ENCODE measurements around the gene KIAA0513.

The KIAA0513 gene

DNA sequence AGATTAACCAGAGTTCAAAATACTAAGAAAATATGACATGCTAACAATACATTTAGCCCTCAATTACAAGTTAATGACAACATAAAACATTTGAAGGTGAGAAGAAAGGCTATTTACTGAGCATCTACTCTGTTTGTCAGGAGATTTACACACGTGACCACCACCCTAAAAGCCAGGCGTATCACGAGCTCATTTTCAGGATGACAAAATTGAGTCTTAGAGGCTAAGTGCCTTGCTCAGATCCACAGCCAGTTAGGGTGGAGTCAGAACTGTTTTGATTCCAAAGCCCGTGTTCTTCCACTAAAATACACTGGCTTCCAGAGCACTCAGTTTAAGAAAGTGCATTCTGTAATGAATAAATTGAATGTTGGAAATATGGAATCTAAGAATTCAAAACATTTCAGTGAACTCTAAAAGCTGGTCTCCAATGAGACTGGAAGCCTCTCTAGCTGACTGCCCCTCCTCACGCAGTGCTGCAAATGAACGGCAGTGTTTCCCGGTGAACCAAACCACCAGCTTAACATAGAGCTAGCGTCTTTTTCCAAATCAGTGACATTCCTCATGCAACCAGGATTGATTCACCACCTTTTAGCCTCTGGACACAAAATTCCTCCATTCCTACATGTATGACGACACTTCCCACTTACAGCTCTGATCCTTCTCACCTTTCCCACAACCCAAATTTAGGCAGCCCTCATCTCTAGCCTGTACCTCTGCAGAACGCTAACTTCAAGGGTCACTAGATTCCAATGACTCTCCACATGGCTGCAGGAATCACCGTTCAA, 22.1 kb upstream of the KIAA0513 start:
- DNase-seq = peak; percentile 76

GRCh38 chr16:85006639-85007038, 21.0 kb upstream of the KIAA0513 start:
- DNase-seq = peak; percentile 50

DNA sequence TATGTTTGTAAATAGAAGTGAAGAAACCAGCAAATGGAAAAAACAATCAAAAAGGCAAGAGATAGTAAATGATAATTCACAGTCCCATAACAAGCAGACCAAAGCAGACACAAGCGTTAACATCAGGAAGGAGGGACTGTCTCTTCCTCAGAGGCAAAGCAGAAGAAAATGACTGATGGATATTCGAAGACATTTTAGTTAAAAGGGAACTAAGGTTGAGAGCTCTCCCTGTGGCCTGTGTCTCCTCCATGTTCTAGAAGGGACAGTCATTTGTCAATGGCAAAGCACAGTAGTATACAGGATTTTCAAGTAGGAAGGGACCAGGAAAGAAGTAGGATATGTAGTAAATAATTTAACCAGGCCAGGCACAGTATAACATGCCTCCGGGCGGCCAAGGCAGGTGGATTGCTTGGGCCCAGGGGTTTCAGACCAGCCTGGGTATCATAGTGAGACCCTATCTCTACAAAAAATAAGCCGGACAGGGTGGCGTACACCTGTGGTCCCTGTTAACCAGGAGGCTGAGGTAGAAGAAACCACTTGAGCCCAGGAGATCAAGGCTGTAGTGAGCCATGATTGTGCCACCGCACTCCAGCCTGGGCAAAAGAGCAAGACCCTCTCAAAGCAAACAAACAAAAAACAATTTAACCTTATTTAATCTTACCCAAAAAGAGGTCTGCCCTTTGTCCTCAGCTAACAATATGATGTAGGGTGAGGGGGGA, 19.9 kb upstream of the KIAA0513 start:
- DNase-seq = no peak

DNA sequence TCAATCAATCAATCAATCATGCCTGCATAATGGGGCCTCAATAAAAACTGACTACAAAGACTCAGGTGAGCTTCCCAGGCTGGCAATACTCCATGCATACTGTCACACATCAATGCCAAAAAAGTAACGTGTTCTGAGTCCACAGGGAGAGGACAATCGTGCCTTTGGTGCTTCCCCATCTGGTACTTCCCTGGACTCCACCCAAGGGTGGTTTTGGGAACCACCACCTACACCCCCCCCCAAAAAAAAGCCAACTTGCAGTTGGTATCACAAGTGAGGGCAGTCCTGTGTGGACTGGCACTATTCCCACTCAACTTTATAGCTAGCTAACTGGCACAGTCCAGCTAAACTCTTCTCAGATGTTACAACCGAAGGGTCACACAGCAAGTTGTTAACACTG, 19.3 kb upstream of the KIAA0513 start:
- DNase-seq = no peak

DNA sequence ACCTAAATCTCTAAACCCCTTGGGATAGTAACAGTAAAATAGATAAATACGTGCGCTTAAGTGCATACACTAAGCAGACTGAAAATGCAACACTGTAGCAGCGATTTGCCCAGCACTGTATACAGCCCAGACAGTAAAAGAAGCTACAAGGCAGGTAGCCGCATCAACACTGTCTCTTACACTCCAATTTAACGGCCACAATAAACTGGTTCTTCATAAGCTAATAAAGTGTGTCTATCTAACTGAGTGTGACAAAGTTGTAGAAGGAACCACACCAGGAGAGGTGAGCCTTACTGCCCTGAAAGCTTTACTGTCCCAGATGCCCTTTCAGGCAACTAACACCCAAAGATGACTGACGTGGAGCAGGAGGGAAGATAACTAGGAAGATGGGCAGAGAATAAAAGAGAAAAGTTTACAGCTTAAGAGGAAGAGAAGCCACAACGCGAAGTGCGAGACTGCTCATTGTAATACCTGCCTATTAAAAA, 17.1 kb upstream of the KIAA0513 start:
- DNase-seq = no peak

DNA sequence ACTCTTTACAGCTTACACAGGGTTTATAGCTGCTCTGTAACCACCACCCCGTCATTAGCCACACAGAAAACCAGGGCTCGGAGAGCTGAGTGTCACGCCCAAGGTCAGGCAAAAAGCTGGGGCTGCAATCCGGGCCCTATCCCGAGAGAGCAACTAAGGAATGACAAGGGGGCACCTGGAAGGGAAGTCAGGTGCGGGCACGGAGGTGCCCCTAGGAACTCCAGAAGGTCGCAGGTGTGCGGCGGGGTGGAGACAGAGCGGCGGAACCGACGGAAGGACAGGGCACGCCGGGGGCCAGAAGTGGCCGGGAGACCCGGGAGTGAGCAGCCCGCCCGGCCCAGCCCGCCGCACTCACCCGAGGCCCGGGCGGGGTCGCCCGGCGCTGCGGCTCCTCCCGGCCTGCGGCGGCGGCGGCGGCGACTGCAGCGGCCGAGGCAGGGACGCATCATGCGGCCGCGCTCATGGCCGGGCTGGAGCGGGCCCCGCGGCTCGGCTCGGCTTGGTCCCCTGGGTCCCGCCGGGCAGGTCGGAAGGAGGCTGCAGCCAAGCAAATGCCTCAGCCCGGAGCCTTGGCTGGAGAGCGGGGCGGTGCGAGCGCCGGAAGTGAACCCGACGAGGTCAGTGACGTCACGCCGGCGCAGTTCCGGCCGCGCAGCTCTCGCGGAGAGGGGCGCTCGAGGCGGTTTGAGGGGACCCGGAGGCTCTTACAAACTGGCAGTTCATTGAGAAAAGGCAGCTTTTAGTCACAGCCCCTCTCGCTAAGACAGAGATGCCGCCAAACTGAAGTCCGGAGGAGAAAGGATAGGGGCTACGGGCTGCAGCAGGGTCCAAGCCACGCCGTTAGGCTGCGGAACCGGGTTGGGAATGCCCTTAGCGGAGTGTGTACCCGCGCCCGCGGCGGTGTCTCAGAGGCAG, 16.4 kb upstream of the KIAA0513 start, which contains the start of gene ZDHHC7:
TSS of gene ZDHHC7 (minus strand) at position 605 of the 915 bp plus-strand sequence. CDS start 20,917 bp downstream, outside the sequence.
- DNase-seq = peak; percentile 87

DNA sequence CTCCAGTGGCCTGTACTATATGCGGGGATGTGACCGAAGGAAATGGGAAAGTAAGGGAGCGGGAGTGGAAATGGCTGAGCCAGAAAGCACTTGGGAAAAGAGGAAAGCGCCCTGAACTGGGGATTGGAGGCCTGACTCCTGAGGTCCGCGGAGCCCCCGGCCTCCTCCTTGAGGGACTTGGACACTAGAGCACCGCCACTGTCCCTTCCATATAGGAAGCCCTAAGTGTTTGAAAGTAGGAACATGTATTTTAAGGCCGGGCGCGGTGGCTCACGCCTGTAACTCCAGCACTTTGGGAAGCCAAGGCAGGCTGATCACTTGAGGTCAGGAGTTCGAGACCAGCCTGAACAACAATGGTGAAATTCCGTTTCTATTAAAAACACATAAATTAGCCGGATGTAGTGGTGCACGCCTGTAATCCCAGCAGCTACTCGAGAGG, 15.7 kb upstream of the KIAA0513 start:
- no peak for DNase-seq

DNA sequence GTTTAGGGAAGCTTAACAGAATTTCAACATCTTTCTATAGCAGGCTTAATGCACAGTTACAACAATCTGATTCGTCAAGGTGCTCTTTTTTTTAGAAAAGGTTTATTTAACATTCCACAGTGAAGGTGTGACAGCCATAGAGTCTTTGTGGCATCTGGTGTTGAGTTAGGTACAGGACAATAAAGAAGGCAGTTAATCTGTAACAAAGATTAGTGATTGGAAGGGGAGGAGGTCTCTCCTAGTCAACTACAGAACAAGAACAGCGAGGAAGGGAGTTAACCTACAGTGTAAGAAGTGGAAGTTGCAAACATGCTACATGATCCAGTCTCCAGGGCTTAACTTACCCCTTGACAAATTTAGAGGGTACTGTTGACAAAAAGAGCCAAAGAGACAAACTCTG, 13.3 kb upstream of the KIAA0513 start:
- no peak for DNase-seq

DNA sequence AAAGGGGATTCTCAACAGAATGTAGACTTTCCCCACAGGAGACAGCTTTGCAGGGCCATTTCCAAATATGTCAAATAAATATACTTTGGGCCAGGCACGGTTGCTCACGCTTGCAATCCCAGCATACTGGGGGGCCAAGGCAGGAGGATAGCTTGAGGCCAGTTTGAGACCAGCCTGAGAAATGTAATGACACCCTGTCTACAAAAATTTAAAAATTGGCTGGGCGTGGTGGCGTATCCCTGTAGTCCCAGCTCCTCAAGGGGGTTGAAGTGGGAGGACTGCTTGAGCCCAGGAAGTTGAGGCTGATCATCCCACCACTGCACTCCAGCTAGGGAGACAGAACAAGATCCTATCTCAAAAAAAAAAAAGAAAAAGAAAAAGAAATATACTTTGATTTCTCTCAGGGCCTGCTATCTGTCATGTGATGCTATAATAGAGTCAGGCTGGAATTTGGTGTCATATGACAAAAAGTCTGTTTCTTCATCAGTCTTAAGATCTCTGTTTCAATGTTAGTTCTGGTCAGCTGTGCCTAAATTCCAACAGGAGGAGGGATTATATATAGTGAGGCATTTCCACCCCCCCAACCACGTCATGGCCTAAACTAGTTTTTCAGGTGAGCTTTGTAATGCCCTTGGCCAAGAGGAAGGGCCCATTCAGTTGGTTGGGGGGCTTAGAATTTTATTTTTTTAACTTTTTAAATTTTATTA, 12.0 kb upstream of the KIAA0513 start:
- DNase-seq = peak; percentile 18

DNA sequence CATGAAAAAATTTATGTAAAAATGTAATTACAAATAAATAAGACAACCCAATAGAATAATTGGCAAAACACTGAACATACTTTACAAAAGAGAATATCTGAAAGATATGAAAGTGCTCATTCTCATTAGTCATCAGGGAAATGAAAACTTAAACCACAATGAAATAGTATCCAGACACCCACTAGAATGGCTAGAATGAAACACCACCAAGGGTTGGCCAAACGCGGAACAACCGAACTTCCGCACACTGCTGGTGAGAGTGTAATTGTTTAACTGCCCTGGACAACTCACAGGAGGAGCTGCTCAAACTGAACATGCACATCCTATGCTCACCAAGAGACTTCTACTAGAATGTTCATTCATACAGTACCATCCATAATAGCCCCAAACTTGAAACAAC, 10.4 kb upstream of the KIAA0513 start:
- DNase-seq = peak; percentile 45

- DNase-seq = no peak
Observed at GRCh38 chr16:85017633-85018032, 10.0 kb upstream of the KIAA0513 start.

DNA sequence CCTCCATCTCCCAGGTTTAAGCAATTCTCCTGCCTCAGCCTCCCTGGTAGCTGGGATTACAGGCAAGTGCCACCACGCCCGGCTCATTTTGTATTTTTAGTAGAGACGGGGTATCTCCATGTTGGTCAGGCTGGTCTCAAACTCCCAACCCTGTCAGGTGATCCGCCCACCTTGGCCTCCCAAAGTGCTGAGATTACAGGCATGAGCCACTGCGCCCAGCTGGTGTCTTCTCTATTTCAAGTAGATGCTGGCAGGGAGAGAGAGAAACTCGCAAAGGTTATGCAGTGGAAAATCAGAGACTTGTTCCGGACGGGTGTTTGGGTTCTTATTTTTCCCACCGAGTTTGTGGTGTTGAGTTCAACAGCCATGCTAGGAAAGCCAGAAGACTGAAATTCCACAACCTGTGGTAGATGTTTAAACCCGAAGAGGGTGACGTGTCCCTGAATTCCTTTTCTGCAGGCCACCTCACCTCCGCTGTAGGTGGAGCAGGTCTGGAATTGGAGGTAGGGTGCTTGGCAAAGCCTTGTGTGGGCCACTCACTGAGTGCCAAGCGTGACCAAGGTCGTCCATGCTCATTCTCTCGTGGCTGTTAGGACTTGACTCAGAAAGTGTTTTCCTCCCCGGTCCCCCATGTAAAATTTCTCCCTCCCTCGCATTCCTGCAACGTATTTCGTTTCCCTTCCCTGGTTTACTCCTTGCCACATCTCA, 8.9 kb upstream of the KIAA0513 start:
- no peak for DNase-seq

DNA sequence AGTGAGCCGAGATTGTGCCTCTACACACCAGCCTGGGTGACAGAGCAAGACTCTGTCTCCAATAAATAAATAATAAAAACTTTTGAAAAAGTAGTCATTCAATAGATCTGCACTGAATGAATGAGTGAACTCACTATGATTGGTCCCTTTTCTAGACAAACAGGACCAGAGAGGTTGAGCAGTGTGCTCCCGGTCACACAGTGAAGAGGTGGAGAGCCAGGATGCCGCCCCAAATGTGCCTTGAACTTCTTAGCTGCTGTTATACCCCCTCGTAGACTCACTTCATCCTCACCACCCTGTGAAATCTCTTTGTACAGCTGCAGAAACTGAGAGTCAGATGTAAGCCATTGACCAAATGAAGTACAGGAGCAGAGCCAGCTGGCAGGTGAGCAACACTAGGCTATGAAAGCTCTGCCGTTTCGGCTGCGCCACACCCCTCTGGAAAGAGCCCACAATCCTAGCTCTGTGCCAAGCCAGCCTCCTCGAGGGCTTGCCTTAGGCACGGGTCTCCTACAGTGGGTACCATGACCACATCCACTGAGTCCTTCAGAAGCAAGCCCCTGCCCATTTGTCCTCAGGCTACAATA, 7.8 kb upstream of the KIAA0513 start:
- DNase-seq = no peak

DNA sequence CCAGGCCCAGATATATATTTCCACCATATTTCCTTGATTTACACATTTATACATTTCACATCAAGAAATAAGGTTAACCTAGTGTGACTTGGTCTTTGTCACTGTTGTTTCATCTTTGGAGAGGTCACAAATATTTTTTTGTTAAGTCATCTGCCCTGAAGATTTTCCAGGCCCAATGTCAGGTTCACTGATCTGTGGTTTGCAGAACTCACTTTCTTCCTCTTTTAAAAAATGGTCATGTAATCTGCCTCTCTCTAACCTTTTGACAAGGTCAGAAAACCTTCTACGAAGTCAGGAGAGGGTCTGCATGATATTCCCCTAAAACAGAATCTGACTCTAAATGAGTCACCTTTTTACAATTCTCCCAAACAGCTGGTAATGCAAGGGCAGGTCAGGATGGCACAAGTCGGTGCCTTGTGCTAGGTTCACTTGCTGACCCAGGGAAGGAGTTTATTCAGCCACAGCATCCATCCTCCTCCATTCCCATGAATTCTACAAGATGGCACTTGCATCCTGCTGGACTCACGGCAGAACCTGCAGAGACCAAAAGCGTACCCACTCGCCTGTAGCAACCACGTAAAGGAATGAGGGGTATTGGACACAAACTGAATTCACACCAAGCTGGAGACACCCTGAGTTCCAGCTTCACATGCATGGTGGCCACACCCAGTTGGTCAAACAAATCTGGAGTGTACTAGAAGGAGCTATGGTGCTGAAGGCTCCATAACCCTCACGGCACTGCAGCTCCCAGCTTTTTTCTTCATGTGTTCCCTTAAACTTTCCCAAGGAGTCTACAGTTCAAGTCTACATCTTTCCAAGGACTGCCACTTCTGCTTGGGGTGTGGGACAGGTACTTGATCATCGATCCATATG, 1.6 kb upstream of the KIAA0513 start:
- DNase-seq = no peak

DNA sequence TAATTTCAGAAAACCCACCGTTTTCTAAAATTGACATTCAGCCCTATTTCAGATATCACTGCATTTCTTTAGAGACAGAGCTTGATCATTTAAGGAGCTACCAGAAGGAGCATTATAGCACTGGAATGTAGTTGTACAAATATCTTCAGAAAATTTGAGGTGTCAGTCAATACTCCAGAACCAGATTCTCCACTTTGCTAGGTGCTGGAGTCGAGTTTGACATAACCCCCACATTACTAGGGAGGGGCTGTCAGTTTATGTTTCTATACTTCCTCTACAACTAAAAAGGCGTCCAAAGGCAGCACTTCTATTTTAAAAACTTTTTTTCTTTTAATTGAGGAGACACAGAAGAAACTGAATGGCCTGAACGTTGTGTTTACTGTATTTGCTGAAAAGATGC, 892 bp upstream of the KIAA0513 start:
- no peak for DNase-seq

- DNase-seq = no peak
Observed at GRCh38 chr16:85027958-85028684, 526 bp downstream of the KIAA0513 start.

DNA sequence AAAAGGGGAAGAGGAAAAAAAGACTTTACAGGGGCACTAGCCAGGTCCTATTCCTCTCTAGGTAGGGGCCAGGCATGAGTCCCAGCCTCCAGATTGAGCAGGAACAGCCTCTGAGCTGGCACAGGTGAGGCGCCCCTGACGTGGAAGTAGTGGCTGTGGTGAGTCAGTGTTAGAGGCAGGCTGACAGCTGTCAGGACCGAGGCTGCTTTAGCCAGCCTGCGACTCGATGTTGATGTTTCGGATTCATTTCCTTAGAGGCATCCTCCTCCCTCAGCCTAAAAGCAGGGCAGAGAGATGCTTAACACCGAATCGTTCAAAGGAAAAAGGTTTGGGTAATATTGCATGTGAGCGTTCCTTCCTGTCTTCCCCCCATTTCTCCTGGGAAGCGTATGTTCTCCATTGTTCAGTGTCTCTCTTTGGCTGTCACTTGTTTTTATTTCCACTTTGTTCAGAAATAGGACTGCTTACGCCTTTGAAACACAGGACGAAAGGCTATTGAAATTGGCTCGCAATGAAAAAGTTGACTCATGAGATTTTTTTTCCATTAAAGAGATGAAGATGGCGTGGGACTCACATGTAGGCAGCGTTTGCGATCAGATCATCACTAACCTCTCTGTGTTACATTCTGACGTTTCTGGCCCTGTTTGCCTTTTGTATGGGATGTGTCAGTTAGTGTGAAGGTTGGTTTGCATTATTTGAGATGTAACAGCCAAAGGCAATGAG, 1.3 kb downstream of the KIAA0513 start:
- DNase-seq = peak; percentile 42

- peak; percentile 49 for DNase-seq
Observed at GRCh38 chr16:85029408-85029784, 1.8 kb downstream of the KIAA0513 start.

- no peak for DNase-seq
Observed at GRCh38 chr16:85029981-85030401, 2.4 kb downstream of the KIAA0513 start.

All from fibroblast of skin of right biceps (primary cell).